ENCODE results near the gene NFS1.
"Not testable (repeated sequence)": the region's sequence is repeated elsewhere in the genome, so short reads cannot be mapped to it uniquely, and the experiment has no call there.

The NFS1 gene

DNA sequence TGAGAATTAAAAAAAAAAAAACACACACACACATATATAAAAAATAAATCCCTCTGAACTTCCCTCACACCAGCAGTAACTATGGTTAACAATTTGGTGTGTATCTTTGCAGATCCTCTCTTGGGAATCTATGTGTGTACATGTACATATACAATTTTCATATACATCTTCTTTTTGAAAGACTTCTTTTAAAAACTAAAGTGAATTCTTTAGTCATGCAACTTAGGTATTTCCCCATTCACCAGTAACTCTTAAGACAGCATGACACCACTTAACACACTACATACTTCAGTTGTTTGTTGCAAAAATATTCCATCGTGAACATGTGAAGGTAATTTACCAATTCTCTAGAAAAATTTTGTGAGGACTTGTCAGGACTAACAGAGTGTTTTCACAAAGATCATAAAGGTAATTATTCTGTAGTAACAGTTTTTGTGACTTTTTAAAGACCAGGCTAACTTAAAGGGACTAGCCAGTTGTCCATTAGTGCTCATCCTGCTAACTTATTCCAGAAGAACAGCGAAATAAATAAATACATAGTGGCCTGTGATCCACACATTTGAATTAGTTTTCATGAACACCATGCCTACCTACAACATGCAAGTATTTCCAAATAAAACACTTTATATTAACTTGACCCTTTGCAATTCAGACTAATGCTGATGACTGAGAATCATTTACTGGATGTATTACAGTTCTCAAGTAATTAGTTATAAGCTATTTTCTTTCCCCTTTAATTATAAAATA lies 30.9 kb upstream of the NFS1 start:
- no peak for DNase-seq (ENCODE audit: low spot score)

GRCh38 chr20:35729283-35729807 lies 30.2 kb upstream of the NFS1 start:
- DNase-seq (ENCODE audit: low spot score) = no peak

DNA sequence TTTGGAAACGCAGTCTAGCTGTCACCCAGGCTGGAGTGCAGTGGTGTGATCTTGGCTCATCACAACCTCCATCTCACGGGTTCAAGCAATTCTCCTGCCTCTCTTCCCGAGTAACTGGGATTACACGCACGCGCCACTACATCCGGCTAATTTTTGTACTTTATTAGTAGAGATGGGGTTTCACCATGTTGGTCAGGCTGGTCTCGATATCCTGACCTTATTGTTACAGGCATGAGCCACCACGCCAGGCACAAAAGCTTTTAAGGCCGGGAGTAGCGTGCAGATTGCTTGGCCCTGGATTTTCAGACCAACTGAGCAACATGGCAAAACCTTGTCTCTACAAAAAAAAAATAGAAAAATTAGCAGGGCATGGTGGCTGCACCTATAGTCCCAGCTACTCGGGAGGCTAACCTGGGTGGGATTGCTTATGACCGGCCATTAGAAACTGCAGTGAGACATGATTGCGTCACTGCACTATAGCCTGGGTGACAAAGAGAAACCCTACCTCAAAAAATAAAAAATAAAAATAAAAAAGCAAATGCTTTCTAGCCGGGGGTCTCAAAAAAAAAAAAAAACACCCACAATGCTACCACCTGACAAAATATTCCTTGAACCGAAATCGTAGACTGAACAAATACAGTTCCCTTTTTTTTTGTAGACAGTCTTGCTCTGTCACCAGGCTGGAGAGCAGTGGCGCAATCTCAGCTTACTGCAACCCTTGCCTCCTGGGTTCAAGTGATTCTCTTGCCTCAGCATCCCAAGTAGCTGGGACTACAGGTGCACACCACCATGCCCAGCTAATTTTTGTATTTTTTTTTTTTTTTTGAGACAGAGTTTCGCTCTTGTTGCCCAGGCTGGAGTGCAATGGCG lies 27.9 kb upstream of the NFS1 start:
- DNase-seq (ENCODE audit: low spot score) = no peak

DNA sequence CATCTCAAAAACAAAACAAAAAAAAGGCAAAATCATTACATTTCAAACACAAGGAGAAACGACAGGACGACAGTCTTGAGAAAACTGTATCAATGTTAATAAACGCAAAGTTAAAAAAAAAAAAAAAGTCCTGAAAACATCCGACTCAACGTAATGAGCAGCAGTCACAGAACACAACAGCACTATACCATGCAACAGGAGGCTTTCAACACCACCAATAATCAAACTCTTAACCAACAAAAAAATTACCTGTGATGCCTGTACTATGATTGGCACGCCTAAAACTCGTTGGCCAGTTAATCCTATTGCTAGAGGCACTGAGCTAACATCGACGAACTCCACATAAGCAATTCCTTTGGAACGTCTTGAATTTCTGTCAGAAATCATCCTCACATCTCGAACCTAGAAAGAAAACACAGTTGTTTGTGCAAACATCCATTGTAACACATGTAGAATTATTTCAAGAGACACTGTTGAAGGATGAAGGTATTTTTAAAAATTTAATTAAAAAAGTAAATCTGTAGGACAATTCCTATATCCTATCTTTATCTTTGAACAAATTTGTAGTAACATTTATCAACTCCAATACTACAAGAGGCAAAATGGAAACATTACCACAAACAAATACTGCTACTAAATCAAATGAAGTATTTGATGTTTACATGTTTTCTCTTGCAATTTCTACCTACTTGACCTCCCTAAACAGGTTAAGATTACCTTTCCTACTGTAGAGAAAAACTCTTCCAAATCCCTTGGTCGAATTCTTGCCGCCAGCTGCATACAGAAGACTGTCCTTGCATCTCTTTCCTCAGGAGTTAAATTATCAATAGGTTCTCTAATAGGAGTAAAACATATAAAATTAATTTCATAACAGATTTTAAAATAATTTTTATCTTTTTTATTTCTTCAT lies 25.4 kb upstream of the NFS1 start:
- no peak for DNase-seq (ENCODE audit: low spot score)

GRCh38 chr20:35723652-35724320 lies 24.6 kb upstream of the NFS1 start:
- DNase-seq (ENCODE audit: low spot score) = not testable (repeated sequence)

- not testable (repeated sequence) for DNase-seq (ENCODE audit: low spot score)
Observed at GRCh38 chr20:35723275-35723639, 24.1 kb upstream of the NFS1 start.

DNA sequence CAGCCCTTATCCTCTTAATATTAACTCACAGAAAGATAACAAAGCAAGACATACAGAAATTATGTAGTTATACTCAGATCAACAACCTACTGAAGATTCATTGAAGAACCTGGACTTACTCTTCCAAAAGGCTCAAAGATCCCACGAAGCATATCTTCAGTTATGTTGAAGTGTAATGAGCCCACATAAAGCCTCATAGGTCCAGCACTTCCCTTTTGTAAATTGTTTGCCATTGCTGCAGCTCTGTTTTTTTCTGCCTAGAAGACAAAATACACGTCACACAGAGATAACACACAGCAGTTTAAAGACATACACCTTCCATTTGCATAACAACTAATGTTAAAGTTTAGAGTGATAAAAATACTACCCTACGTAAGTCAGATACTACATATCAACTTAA lies 22.5 kb upstream of the NFS1 start:
- DNase-seq (ENCODE audit: low spot score) = no peak

GRCh38 chr20:35721219-35721618 lies 22.1 kb upstream of the NFS1 start:
- no peak for DNase-seq (ENCODE audit: low spot score)

- DNase-seq (ENCODE audit: low spot score) = no peak
Observed at GRCh38 chr20:35720165-35721123, 21.3 kb upstream of the NFS1 start.

DNA sequence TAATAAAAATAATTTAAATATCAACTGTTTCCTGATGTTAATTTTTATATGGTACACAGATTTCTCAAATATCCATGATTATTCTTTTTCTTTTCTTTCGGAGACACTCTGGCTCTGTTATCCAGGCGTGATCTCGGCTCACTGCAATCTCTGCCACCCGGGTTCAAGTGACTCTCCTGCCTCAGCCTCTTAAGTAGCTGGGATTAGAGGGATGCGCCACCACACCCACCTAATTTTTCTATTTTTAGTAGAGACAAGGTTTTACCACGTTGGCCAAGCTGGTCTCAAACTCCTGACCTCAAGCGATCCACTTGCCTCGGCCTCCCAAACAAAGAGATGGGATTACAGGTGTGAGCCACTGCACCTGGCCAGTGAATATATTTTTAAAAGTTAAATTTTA lies 20.6 kb upstream of the NFS1 start:
- DNase-seq (ENCODE audit: low spot score) = no peak

DNA sequence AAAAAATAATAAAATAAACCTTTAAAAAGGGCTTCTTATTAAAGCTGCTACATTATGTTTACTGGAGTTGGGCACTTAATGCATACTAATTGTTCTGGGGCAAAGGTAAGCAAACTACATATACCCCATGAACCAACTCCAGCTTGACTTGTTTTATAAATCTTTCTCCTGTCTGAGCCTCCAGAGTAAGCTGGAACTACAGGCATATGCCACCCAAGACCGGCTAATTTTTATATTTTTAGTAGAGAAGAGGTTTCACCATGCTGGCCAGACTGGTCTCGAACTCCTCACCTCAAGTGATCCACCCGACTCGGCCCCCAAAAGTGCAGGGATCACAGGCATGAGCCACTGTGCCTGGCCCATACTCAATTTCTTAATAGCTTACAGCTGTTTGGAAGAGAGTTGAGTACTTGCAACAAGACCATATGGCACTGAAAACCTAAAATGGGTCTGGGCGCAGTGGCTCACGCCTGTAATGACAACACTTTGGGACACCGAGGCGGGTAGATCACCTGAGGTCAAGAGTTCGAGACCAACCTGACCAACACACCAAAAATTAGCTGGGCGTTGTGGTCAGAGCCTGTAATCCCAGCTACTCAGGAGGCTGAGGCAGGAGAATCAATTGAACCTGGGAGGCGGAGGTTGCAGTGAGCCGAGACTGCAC lies 20.0 kb upstream of the NFS1 start:
- DNase-seq (ENCODE audit: low spot score) = no peak

- DNase-seq (ENCODE audit: low spot score) = not testable (repeated sequence)
Observed at GRCh38 chr20:35718321-35718720, 19.2 kb upstream of the NFS1 start.

DNA sequence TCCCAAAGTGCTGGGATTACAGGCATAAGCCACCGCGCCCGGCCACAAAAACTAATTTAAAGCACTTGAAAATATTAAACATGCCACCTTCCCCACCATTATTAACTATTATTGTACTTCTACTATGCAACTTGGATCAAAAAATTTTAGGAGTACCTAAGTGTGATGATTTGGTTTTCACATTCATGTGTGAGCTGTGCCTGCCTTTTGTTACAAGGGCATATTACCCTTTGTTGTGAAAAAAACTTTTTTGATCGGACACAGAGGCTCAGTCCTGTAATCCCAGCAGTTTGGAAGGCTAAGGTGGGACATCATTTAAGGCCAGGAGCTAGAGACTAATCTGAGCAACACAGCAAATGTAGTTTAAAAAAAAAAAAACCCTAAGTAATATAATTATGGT lies 17.2 kb upstream of the NFS1 start:
- DNase-seq (ENCODE audit: low spot score) = no peak

GRCh38 chr20:35715652-35716051 lies 16.5 kb upstream of the NFS1 start:
- DNase-seq (ENCODE audit: low spot score) = no peak

- no peak for DNase-seq (ENCODE audit: low spot score)
Observed at GRCh38 chr20:35714127-35714526, 15.0 kb upstream of the NFS1 start.

DNA sequence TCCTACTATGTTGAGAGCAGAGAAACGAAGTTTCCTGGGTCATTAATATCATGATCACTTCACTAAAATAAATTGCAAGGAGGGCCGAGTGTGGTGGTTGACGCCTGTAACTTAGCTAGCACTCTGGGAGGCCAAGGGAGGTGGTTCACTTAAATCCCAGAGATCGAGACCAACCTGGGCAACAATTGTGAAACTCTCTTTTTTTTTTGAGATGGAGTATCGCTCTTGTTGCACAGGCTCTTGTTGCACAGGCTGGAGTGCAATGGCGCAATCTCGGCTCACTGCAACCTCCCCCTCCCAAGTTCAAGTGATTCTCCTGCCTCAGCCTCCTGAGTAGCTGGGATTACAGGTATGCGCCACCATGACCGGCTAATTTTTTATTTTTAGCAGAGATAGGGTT lies 14.0 kb upstream of the NFS1 start:
- DNase-seq (ENCODE audit: low spot score) = not testable (repeated sequence)

DNA sequence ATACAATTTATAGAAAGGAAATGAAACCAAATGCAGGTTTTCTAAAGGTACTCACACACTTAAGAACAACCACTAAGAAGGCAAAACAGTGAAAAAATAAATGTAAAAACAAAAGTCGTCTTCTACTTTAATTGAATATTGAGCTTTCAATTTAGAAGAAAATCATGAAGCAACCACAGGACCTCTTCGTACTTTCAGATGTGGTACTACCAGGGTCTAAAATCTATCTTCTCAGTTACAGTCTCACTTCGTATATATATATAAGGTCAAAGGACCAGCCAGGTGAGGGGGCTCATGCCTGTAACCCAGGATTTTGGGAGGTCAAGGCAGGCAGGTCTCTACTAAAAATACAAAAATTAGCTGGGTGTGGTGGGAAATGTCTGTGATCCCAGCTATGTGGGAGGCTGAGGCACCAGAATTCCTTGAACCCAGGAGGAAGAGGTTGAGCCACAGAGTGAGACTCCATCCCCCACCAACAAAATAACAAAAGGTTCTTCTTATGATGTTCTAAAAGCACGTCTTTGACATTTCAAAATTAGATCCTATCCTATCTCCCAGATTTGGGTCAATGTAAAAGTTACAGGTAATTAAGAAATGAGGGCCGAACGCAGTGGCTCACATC lies 12.5 kb upstream of the NFS1 start:
- DNase-seq (ENCODE audit: low spot score) = no peak

- DNase-seq (ENCODE audit: low spot score) = no peak
Observed at GRCh38 chr20:35710884-35711587, 11.9 kb upstream of the NFS1 start.

DNA sequence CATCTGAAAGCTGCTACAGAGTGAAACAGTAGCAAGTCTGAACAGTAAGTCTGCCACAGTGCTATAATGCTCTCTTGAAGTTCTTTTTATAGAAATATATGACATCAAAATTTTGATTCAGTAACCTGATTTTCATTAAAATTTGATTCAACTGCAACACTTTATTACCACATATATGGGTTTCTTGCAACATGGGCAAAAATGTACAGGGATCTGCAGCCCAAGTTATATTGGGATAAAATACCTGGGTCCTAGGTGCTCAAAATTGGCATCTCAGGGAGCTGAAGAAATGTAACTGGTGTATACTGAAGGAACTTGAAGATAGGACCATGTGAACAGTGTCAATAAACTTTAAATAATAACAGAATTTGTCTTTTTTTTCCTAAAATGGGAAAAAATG lies 10.9 kb upstream of the NFS1 start:
- no peak for DNase-seq (ENCODE audit: low spot score)
